Measurements from ENCODE around the gene RSPH9.

Gene RSPH9

DNA sequence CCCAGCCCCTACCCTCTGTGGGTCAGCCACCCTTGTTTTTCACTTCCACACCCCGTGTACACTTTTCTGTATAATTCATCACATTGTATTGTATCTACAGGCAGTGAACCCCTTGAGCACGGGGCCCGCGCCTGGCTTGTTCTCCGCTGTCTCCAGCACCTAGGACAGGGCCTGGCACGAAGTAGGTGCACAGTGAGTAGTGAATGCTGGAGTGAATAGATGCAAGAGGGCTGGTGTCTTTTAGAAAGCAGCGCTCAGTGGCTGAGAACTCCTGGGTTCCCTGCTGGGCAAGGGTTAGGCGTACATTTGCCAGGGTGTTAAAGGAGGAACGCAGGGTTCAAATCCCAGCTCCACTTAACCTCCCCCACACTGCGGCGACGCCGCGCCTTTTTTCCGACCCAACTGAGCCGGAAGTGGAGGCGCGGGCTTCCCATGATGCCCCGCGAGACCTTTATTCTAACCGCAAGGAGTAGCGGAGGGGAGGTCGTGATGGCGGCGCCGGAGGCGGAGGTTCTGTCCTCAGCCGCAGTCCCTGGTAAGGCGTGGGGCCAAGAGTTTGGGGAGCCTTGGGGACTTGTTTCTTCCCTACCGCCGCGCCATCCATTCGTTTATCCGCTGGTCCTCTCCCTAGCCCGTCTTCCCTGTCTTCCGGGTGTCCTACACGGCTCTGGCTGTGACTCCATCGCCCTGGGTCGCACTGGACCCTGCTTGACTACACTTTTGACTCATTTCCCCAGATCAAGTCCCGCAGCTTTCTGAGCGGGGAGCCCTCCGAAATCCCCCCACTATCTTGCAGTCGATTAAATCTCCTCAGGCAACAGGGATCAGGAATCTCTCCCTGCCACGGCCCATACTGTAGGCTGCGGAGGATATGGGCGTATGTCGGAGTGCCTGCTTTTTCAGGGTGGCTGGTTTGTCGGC lies 9.2 kb upstream of the RSPH9 start, which contains the start of gene MAD2L1BP:
TSS of gene MAD2L1BP (plus strand) at position 454 of the 921 bp plus-strand sequence. CDS start at position 490, 36 bp downstream.
- 0 out of 2 replicates have a peak, but pooled peaks cover 3% of the 10 kb centered on the region for H3K36me3 ChIP-seq (replicated peaks; ENCODE audit: insufficient read depth, low read length)

GRCh38 chr6:43636308-43636659 lies 8.6 kb upstream of the RSPH9 start:
- no peaks in the 10 kb centered on the region for H3K9me3 ChIP-seq (replicated peaks; ENCODE audit: insufficient read depth, low read length)
- peak overlapping the region; percentile 83 for H3K4me3 ChIP-seq (ENCODE audit: low read length)
- H3K79me2 ChIP-seq (ENCODE audit: low read length) = peaks cover 47% of the 10 kb centered on the region
- H4K20me1 ChIP-seq (ENCODE audit: insufficient read depth, low read length) = no peaks in the 10 kb centered on the region
- H3K27me3 ChIP-seq (replicated peaks; ENCODE audit: insufficient read depth, low read length) = no peaks in the 10 kb centered on the region
- peak overlapping the region; percentile 61 for H2AFZ ChIP-seq (ENCODE audit: low read length)
- H3K4me1 ChIP-seq (ENCODE audit: low read length) = peaks cover 12% of the 10 kb centered on the region
- 0 out of 2 replicates have a peak, but pooled peaks cover 3% of the 10 kb centered on the region for H3K36me3 ChIP-seq (replicated peaks; ENCODE audit: insufficient read depth, low read length)
- no peak for DNase-seq
- no peak for TF ChIP-seq EZH2 (optimal IDR thresholded peaks at IDR 0.05; ENCODE audit: low read depth, low read length)
- TF ChIP-seq CTCF (IDR thresholded peaks at IDR 0.05; ENCODE audit: low read length) = no peak
- no peak for TF ChIP-seq EZH2phosphoT487 (IDR thresholded peaks at IDR 0.05; ENCODE audit: low read length)
- peak overlapping the region; percentile 69 for H3K9ac ChIP-seq (ENCODE audit: low read length)
- no peak overlapping the region for H3K27ac ChIP-seq (ENCODE audit: low read length)
- no peaks in the 10 kb centered on the region for H3K9me2 ChIP-seq (replicated peaks; ENCODE audit: insufficient read depth, low read length)
- no peaks in the 10 kb centered on the region for H3F3A ChIP-seq (ENCODE audit: insufficient read depth, low read length)
- peak overlapping the region; percentile 69 for H3K4me2 ChIP-seq (ENCODE audit: low read depth, low read length)

More for the DNA sequence above, 9.2 kb upstream of the RSPH9 start, which contains the start of gene MAD2L1BP:
- H3K9ac ChIP-seq (ENCODE audit: low read length) = peak within 1 kb of the TSS; percentile 69
- no peak within 1 kb of the TSS for H3K27ac ChIP-seq (ENCODE audit: low read length)
- H3K4me2 ChIP-seq (ENCODE audit: low read depth, low read length) = peak within 1 kb of the TSS; percentile 69
- DNase-seq = peak; percentile 85
- peaks cover 17% of the 10 kb centered on the region for H3K4me1 ChIP-seq (ENCODE audit: low read length)
- H3K27me3 ChIP-seq (replicated peaks; ENCODE audit: insufficient read depth, low read length) = no peaks in the 10 kb centered on the region
- H3K9me3 ChIP-seq (replicated peaks; ENCODE audit: insufficient read depth, low read length) = no peaks in the 10 kb centered on the region
- no peaks in the 10 kb centered on the region; the same call in 1 of the 2 replicates for H3F3A ChIP-seq (ENCODE audit: insufficient read depth, low read length)
- peak within 1 kb of the TSS; percentile 61 for H2AFZ ChIP-seq (ENCODE audit: low read length)
- no peaks in the 10 kb centered on the region for H4K20me1 ChIP-seq (ENCODE audit: insufficient read depth, low read length)
- H3K79me2 ChIP-seq (ENCODE audit: low read length) = peaks cover 45% of the 10 kb centered on the region
- no peak for TF ChIP-seq EZH2phosphoT487 (IDR thresholded peaks at IDR 0.05; ENCODE audit: low read length)
- H3K9me2 ChIP-seq (replicated peaks; ENCODE audit: insufficient read depth, low read length) = no peaks in the 10 kb centered on the region
- H3K4me3 ChIP-seq (ENCODE audit: low read length) = peak within 1 kb of the TSS; percentile 83

GRCh38 chr6:43639984-43640800 lies 4.6 kb upstream of the RSPH9 start:
- Histone ChIP-seq H2AFZ (ENCODE audit: low read length) (no peak overlapping the region), H3K36me3 (replicated peaks; ENCODE audit: insufficient read depth, low read length) (0 out of 2 replicates have a peak, but pooled peaks cover 3% of the 10 kb centered on the region), H4K20me1 (ENCODE audit: insufficient read depth, low read length) (no peaks in the 10 kb centered on the region), H3K9ac (ENCODE audit: low read length) (no peak overlapping the region), H3K27me3 (replicated peaks; ENCODE audit: insufficient read depth, low read length) (no peaks in the 10 kb centered on the region), H3K9me3 (replicated peaks; ENCODE audit: insufficient read depth, low read length) (no peaks in the 10 kb centered on the region), H3K4me3 (ENCODE audit: low read length) (no peak overlapping the region), H3K27ac (ENCODE audit: low read length) (no peak overlapping the region), H3K9me2 (replicated peaks; ENCODE audit: insufficient read depth, low read length) (no peaks in the 10 kb centered on the region), H3K79me2 (ENCODE audit: low read length) (peaks cover 49% of the 10 kb centered on the region), H3K4me1 (ENCODE audit: low read length) (peaks cover 10% of the 10 kb centered on the region), H3F3A (ENCODE audit: insufficient read depth, low read length) (peaks cover 6% of the 10 kb centered on the region), H3K4me2 (ENCODE audit: low read depth, low read length) (no peak overlapping the region)
- no peak for TF ChIP-seq EZH2 (optimal IDR thresholded peaks at IDR 0.05; ENCODE audit: low read depth, low read length)
- no peak for TF ChIP-seq CTCF (IDR thresholded peaks at IDR 0.05; ENCODE audit: low read length)
- no peak for TF ChIP-seq EZH2phosphoT487 (IDR thresholded peaks at IDR 0.05; ENCODE audit: low read length)
- DNase-seq = no peak

All from MM.1S (cell line).